HG03460 (cell line): ENCODE data around the gene ESYT3.
"Not testable (repeated sequence)": the region's sequence is repeated elsewhere in the genome, so short reads cannot be mapped to it uniquely, and the experiment has no call there.

Source experiments
- ATAC-seq: cut with Tn5 transposase; IDR thresholded peaks from one replicate; pipeline ENCODE4 v1.9.1; 2021; ENCODE audit not compliant: unreplicated experiment

The ESYT3 gene

GRCh38 chr3:138460536-138461205 is 26.3 kb downstream of the ESYT3 start:
- no peak for ATAC-seq

DNA sequence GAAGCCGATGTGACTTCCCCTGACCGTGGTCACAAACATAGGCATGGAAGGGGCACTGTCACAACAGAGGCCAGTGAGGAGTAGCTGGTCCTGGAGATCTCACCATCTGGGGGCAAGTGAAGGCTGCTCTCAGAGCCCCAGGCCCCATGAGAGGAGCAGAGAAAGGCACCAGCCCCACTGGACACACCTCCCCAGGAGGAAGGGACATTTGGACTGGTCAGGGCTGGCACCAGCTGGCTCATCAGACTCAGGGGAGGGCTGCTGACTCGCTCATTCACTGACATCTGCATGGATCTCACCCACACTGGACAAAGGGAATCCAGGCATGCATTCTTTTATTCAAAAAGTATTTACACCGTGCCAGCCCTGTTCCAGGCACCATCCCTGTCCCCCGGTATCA is 26.8 kb downstream of the ESYT3 start:
- no peak for ATAC-seq

DNA sequence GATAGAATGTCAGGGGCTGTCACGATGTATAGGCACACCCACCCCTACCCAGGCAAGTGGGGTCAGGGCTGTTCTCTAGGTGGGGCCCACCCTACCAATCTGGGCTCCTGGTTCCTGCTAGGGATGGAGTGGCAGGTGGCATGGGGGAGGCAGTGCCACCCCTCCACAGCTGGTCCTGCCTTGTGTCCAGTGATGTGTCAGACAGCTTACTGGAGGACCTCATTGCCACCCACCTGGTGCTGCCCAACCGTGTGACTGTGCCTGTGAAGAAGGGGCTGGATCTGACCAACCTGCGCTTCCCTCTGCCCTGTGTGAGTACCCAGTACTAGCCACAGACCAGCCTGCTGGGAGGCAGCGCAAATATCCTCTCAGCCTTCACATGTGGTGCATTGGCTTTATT is 27.5 kb downstream of the ESYT3 start:
- no peak for ATAC-seq

DNA sequence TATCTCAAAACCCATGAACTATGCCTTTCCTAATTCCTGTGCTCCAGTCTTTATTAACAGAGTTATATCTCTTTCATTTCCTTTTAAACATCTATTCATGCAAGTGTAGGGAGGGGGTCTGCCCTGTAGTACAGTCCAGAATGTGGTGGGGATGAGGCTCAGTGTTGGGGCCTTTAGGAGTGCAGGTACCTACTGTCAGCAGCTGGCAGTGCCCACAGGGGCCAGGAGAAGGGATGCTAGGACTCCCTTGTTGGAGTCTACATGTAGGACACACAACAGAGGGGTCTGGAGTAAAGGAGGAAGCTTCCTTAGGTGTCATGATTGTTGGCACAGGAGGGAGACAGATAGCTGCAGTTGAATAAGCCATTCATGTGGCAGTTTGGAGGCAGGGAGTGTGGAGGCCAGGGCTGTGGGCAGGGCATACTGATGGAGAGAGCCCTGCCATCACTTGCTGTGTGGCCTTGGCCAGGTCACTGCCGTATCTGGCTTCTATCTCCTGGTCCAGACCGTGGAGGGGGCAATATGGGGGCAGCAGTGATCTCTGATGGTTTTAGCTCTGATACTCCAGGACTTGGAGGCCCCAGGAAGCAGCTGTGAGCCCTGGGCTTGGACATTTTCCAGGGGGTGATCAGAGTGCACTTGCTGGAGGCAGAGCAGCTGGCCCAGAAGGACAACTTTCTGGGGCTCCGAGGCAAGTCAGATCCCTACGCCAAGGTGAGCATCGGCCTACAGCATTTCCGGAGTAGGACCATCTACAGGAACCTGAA is 29.5 kb downstream of the ESYT3 start:
- no peak for ATAC-seq

GRCh38 chr3:138464491-138464860 is 30.1 kb downstream of the ESYT3 start:
- no peak for ATAC-seq

DNA sequence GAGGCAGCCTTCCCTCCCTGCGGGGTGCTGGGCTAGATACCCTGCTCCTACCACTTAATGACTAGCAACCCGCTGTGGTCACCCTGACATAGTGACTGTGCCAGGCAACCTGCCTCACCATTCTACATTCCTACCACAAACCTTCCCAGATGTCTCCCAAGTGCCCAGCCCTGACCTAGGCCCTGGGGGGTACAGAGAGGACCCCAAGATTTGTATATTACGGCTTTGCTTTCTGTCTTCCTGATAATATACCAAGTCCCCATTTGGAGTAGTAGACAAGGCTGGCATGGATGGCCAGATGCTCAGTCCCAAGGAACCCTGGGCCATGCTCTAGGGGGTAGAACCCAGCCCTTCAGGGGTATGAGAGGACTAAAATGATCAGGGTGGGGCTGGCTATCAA is 31.0 kb downstream of the ESYT3 start:
- no peak for ATAC-seq

DNA sequence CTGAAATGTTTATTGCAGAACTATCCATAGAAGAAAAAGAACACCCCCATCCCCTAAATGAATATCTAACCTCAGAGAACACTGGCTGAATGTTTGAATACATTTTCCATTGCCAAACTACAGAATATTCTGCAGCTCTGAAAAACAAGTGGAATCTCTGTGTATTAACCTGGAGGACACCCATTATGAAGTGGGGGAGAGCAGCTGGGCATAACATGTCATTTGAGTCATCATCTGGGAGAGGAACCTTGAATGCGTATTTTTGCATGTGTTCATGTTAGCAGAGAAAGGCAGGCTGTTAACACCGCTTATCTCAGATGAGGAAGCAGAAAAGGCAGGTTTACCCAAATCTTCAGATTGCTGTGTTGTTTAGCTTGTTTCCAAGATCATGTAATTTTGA is 31.5 kb downstream of the ESYT3 start:
- no peak for ATAC-seq

DNA sequence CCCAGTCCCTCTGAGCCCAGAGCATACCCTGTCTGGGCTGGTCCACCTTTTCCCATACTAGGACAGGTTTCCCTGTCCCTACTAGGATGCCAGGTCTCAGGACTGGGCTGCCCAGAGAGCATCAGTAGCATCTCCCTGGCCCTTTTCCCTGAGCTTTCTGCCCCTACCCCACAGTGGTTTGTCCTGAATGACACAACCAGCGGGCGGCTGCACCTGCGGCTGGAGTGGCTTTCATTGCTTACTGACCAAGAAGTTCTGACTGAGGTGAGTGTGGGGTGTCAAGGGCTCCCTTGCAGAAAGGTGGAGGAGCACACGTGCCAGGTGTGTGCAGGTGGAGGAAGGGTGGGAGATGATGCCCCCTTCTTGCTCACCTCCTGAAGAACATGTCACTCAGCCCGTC is 33.5 kb downstream of the ESYT3 start:
- ATAC-seq = no peak

GRCh38 chr3:138468451-138468850 is 34.0 kb downstream of the ESYT3 start:
- ATAC-seq = no peak

- no peak for ATAC-seq
Measured at GRCh38 chr3:138468886-138469285, 34.5 kb downstream of the ESYT3 start.

- no peak for ATAC-seq
Measured at GRCh38 chr3:138469874-138470273, 35.5 kb downstream of the ESYT3 start.

DNA sequence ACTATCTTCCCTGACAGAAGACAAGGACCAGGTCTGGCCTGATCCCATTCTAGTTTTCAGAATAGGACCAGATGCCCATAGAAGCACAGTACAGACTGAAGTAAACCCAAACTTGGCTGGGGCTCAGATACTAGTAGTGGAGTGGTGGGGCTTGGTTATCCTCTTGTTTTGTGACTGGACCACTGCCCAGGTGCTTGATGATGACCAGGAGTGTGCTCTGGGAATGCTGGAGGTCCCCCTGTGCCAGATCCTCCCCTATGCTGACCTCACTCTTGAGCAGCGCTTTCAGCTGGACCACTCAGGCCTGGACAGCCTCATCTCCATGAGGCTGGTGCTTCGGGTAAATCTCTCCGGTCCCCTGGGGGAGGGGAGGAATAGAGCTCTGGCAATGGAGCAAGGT is 36.3 kb downstream of the ESYT3 start:
- ATAC-seq = no peak

DNA sequence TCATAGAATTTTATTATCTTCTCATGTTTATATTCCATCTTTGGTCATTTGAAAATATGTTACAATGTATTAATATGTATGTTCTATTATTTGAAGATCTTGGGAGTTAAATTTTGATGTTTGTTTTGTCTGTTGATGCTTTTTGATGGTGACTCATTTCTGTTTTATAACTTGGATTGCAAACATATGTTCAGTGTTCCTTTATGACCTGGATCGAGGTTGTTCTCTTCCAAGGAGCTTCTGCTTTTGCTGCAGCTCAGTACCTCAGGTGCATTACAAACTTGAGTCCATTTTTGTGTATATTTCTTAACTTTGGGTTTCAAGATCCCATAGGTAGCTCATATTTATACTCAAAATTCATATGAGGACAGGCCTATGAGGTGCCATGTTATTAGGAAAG is 37.1 kb downstream of the ESYT3 start:
- no peak for ATAC-seq

DNA sequence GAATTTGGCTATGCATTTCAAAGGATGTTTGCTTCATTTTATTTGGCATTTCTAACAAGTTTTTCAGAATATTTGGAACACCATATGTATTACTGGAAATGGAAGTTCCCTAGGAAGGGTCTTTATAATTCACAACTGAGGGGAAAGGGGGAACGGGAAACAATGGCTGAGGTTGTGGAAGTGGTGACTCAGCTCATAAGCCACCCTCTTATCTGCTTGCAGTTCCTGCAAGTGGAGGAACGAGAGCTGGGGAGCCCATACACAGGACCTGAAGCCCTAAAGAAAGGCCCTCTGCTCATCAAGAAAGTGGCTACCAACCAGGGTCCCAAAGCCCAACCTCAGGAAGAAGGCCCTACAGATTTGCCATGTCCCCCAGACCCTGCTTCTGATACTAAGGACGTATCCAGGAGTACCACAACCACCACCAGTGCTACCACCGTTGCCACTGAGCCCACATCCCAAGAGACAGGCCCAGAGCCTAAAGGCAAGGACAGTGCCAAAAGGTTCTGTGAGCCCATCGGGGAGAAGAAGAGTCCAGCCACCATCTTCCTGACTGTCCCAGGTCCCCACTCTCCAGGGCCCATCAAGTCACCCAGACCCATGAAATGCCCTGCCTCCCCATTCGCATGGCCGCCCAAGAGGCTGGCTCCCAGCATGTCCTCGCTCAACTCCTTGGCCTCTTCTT is 37.9 kb downstream of the ESYT3 start:
- ATAC-seq = no peak

DNA sequence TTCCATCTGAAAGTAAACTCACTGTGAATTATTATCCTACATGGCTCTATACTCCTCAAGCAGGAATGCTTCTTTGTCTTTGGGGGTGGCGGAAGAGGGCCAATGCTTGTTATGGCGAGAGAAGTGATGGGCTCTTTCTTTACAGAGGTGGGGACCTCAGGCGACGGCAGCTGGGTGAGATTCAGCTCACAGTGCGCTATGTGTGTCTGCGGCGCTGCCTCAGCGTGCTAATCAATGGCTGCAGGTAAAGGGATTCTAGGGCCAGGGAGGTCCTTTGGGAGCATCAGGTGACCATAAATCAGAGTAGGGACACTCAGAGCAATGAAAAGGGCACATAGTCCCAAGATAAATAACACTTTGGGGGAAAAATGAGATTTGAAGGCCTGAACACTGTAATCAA is 39.0 kb downstream of the ESYT3 start:
- no peak for ATAC-seq

GRCh38 chr3:138474163-138474562 is 39.7 kb downstream of the ESYT3 start:
- ATAC-seq = no peak

- ATAC-seq = no peak
Measured at GRCh38 chr3:138476526-138476925, 42.1 kb downstream of the ESYT3 start.

GRCh38 chr3:138477120-138477519 is 42.7 kb downstream of the ESYT3 start:
- ATAC-seq = no peak

DNA sequence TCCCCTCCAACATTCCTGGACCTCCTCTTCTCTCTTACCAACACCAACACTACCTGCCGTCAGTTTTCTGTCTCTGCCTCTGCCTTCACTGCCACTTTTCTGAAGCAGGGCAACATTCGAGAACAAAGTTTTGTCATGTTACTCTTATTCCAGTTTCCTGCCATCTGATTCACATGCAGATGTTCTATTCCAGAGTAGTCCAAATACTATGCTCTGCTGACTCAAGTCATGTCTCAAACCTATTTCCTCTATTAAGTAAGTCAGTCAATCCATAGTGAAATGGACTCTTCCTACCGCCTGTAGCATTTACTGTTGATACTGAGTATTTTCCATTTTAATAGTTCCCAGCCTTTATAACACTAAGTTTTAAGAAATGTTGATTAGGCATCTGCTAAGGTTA is 43.4 kb downstream of the ESYT3 start:
- no peak for ATAC-seq

GRCh38 chr3:138479438-138479863 is 45.0 kb downstream of the ESYT3 start:
- ATAC-seq = no peak

GRCh38 chr3:138484672-138485071 is 50.3 kb downstream of the ESYT3 start:
- not testable (repeated sequence) for ATAC-seq

DNA sequence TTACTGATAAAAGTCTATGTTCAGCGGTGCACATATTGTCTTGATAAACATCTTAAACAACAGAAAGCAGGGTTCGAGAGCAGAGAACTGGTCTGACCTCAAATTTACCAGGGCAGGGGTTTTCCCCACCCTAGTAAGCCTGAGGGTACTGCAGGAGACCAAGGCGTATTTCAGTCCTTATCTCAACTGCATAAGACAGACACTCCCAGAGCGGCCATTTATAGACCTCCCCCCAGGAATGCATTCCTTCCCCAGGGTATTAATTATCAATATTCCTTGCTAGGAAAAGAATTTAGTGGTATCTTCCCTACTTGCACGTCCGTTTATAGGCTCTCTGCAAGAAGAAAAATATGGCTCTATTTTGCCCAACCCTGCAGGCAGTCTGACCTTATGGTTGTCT is 52.2 kb downstream of the ESYT3 start:
- not testable (repeated sequence) for ATAC-seq
